ENCODE results near the gene MBP. TPM values are rescaled to one million over a fixed set of nuclear protein-coding genes. Genes with fewer than 3 reads are reported as not detected.

The MBP gene
- total and polyA plus RNA-seq, 2 experiments from 2014 or later = 18.4 to 22.9 TPM

DNA sequence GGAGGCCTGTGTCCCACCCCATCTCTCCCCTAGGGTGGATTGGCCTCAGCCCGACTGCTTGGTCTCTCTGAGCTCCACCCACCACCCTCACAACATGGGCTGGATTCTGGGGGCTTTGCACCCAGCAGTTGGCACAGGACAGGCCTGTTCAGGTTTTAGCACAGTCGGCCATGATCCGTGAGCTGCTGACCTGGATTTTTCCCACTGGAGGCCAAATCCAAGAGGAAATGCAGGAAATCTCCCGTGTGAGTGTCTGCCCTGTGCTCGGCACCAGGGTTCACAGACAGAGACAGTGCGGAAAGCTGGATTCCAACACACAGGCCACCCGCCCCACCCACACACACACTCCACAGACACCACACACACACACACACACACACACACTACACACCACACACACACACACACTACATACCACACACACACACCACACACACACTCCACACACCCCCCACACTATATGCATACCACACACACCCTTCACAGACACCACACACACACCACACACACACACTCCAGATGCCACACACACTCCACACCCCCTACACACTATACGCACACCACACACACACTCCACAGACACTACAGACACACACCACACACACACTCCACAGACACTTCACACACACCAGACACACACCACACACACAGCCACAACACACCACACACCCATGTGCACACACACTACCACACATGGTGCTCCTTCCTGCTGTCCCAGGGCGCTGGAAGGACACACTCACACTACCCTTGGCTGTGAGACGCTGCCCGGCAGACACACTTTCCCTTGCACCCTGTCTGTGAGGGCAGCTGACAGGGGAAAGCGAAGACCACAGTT is 14.1 kb downstream of the MBP start (continued):
- TF ChIP-seq, protein P1, sequence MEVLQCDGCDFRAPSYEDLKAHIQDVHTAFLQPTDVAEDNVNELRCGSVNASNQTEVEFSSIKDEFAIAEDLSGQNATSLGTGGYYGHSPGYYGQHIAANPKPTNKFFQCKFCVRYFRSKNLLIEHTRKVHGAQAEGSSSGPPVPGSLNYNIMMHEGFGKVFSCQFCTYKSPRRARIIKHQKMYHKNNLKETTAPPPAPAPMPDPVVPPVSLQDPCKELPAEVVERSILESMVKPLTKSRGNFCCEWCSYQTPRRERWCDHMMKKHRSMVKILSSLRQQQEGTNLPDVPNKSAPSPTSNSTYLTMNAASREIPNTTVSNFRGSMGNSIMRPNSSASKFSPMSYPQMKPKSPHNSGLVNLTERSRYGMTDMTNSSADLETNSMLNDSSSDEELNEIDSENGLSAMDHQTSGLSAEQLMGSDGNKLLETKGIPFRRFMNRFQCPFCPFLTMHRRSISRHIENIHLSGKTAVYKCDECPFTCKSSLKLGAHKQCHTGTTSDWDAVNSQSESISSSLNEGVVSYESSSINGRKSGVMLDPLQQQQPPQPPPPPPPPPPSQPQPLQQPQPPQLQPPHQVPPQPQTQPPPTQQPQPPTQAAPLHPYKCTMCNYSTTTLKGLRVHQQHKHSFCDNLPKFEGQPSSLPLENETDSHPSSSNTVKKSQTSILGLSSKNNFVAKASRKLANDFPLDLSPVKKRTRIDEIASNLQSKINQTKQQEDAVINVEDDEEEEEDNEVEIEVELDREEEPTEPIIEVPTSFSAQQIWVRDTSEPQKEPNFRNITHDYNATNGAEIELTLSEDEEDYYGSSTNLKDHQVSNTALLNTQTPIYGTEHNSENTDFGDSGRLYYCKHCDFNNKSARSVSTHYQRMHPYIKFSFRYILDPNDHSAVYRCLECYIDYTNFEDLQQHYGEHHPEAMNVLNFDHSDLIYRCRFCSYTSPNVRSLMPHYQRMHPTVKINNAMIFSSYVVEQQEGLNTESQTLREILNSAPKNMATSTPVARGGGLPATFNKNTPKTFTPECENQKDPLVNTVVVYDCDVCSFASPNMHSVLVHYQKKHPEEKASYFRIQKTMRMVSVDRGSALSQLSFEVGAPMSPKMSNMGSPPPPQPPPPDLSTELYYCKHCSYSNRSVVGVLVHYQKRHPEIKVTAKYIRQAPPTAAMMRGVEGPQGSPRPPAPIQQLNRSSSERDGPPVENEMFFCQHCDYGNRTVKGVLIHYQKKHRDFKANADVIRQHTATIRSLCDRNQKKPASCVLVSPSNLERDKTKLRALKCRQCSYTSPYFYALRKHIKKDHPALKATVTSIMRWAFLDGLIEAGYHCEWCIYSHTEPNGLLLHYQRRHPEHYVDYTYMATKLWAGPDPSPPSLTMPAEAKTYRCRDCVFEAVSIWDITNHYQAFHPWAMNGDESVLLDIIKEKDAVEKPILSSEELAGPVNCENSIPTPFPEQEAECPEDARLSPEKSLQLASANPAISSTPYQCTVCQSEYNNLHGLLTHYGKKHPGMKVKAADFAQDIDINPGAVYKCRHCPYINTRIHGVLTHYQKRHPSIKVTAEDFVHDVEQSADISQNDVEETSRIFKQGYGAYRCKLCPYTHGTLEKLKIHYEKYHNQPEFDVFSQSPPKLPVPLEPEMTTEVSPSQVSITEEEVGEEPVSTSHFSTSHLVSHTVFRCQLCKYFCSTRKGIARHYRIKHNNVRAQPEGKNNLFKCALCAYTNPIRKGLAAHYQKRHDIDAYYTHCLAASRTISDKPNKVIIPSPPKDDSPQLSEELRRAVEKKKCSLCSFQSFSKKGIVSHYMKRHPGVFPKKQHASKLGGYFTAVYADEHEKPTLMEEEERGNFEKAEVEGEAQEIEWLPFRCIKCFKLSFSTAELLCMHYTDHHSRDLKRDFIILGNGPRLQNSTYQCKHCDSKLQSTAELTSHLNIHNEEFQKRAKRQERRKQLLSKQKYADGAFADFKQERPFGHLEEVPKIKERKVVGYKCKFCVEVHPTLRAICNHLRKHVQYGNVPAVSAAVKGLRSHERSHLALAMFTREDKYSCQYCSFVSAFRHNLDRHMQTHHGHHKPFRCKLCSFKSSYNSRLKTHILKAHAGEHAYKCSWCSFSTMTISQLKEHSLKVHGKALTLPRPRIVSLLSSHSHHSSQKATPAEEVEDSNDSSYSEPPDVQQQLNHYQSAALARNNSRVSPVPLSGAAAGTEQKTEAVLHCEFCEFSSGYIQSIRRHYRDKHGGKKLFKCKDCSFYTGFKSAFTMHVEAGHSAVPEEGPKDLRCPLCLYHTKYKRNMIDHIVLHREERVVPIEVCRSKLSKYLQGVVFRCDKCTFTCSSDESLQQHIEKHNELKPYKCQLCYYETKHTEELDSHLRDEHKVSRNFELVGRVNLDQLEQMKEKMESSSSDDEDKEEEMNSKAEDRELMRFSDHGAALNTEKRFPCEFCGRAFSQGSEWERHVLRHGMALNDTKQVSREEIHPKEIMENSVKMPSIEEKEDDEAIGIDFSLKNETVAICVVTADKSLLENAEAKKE (CRISPR knock-in tag; IDR thresholded peaks at IDR 0.05) = no peak
- TF ChIP-seq EZH2 (IDR thresholded peaks at IDR 0.05; ENCODE audit: low read depth, unreplicated experiment) = no peak
- no peak for TF ChIP-seq CTCF (conservative IDR thresholded peaks at IDR 0.05; ENCODE audit: low read depth in 2 of 2)

- Histone ChIP-seq H3K4me2 (no peak overlapping the region), H3K36me3 (ENCODE audit: insufficient read depth) (no peaks in the 10 kb centered on the region), H3K4me1 (ENCODE audit: insufficient read depth) (peaks cover 17% of the 10 kb centered on the region), H3F3A (replicated peaks; ENCODE audit: low read depth) (no peaks in the 10 kb centered on the region), H3K27me3 (ENCODE audit: insufficient read depth) (no peaks in the 10 kb centered on the region), H4K20me1 (replicated peaks; ENCODE audit: insufficient read depth) (no peaks in the 10 kb centered on the region; the same call in 1 of the 2 replicates), H3K27ac (ENCODE audit: low read depth) (no peak overlapping the region), H3K9me2 (ENCODE audit: insufficient read depth) (no peaks in the 10 kb centered on the region), H3K4me3 (no peak overlapping the region), H3K79me2 (replicated peaks; ENCODE audit: insufficient read depth) (peaks cover 9% of the 10 kb centered on the region; the same call in 1 of the 2 replicates), H2AFZ (no peak overlapping the region)
- DNase-seq (ENCODE audit: low spot score) = no peak
- no peaks in the 10 kb centered on the region; the same call in 2 of the 3 replicates for H3K9me3 Mint-ChIP-seq
- no peak overlapping the region for H3K27ac Mint-ChIP-seq
- H3K27me3 Mint-ChIP-seq (ENCODE audit: insufficient read depth, low read depth, poor library complexity) = peaks cover 8% of the 10 kb centered on the region
- peaks cover 44% of the 10 kb centered on the region for H3K4me1 Mint-ChIP-seq
- ATAC-seq = no peak
- H3K36me3 Mint-ChIP-seq (ENCODE audit: low read depth) = peaks cover 6% of the 10 kb centered on the region; the same call in 2 of the 3 replicates
- H3K4me3 Mint-ChIP-seq = no peak overlapping the region
- no peak for TF ChIP-seq NANOG (IDR thresholded peaks at IDR 0.05; ENCODE audit: borderline replicate concordance)
- TF ChIP-seq ETS1 (IDR thresholded peaks at IDR 0.05) = no peak
- TF ChIP-seq POLR2AphosphoS5 (IDR thresholded peaks at IDR 0.05; ENCODE audit: low read depth) = no peak
- TF ChIP-seq JUNB (IDR thresholded peaks at IDR 0.05; ENCODE audit: unreplicated experiment) = no peak
- TF ChIP-seq ZNF114 (CRISPR knock-in tag; IDR thresholded peaks at IDR 0.05) = no peak
- TF ChIP-seq, protein P2, sequence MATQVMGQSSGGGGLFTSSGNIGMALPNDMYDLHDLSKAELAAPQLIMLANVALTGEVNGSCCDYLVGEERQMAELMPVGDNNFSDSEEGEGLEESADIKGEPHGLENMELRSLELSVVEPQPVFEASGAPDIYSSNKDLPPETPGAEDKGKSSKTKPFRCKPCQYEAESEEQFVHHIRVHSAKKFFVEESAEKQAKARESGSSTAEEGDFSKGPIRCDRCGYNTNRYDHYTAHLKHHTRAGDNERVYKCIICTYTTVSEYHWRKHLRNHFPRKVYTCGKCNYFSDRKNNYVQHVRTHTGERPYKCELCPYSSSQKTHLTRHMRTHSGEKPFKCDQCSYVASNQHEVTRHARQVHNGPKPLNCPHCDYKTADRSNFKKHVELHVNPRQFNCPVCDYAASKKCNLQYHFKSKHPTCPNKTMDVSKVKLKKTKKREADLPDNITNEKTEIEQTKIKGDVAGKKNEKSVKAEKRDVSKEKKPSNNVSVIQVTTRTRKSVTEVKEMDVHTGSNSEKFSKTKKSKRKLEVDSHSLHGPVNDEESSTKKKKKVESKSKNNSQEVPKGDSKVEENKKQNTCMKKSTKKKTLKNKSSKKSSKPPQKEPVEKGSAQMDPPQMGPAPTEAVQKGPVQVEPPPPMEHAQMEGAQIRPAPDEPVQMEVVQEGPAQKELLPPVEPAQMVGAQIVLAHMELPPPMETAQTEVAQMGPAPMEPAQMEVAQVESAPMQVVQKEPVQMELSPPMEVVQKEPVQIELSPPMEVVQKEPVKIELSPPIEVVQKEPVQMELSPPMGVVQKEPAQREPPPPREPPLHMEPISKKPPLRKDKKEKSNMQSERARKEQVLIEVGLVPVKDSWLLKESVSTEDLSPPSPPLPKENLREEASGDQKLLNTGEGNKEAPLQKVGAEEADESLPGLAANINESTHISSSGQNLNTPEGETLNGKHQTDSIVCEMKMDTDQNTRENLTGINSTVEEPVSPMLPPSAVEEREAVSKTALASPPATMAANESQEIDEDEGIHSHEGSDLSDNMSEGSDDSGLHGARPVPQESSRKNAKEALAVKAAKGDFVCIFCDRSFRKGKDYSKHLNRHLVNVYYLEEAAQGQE (IDR thresholded peaks at IDR 0.05; ENCODE audit: unreplicated experiment) = no peak
Observed at GRCh38 chr18:77116201-77117080, 16.1 kb downstream of the MBP start.

Data from GM23338 (cell line).